Right renal pelvis (tissue), 4 donors: ENCODE results near the gene WDR87. TPM values are rescaled to one million over a fixed set of nuclear protein-coding genes. Genes with fewer than 3 reads are reported as not detected.
A peak's percentile ranks its signal among the peaks of the same experiment; 100 is the strongest.
"Not testable (repeated sequence)": the region's sequence is repeated elsewhere in the genome, so short reads cannot be mapped to it uniquely, and the experiment has no call there.

Experiments used
- DNase-seq, 4 donors: peaks; one replicate each; pipeline ENCODE4 v3.0.0-alpha.2; 2013; ENCODE audit warnings: low read depth in 4 of 4, low spot score in 3 of 4, missing footprints in 1 of 4
- polyA plus RNA-seq, 4 donors: library from polyadenylated mRNA; unstranded; fragments of 120-200 nt; gene quantifications; one replicate each; pipeline ENCODE4 v1.2.1, GENCODE V29; 2013; ENCODE audit not compliant: insufficient read length in 4 of 4

Gene WDR87
- polyA plus RNA-seq, 4 donors = 0.01 TPM; not detected in 3

GRCh38 chr19:37931881-37932655, 25.7 kb upstream of the WDR87 start:
- DNase-seq = peak in 3 of 4 donors; percentile 69 to 83 (median 80)

DNA sequence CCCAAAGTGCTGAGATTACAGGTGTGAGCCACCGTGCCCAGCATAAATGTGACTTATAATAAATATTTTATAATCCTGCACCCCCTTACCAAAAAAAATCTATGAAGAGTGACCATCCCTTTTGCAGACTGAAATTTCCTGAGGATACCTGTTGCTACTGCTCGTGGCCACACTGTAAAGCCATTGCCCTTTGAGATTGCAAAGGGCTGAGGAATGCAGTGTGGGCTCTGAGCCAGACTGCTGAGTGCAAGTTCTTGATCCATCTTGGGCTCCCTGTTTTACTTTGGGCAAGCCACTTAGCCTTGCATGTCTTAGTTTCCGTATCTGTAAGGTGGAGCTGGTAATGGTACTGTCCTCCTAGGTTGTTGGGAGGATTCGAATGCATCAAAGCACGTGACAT, 24.0 kb upstream of the WDR87 start:
- no peak for DNase-seq

GRCh38 chr19:37929355-37929923, 23.0 kb upstream of the WDR87 start:
- no peak for DNase-seq

GRCh38 chr19:37928527-37929286, 22.3 kb upstream of the WDR87 start:
- no peak for DNase-seq

DNA sequence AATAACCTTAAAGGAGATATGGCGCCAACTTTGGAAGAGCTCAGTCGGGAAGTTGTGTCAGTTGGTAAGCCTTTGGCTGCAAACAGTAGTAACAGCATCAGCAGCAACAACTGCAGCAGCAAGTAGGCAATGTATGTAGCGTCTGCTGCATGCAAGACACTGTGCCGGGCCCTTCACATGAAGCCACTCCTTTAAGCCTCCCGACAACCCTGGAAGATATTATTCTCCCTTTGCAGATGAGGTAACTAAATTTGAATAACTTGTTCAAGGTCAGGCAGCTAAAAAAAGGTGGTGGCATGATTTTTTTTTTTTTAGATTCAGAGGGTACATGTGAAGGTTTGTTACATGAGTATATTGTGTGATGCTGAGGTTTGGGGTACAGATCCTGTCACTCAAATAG, 20.3 kb upstream of the WDR87 start:
- no peak for DNase-seq

DNA sequence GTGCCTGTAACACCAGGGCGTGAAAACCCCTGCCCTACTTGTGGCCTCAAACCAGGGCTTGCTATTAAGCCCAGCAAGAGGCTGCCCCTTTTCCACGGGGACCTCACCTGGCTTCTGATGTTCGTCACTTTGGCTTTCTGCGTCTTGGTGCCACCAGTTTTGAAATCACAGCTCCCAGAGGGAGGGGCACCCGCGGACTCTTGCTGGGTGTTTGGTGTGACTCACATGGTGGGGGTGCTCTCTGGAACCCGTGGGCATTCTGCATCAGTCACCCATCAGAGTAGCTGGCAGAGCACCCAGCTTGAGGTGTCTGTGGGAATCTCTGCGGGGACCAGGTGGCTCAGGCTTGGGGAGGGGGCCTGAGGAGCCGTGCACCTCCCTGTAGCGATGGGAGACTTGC, 19.9 kb upstream of the WDR87 start:
- no peak for DNase-seq

DNA sequence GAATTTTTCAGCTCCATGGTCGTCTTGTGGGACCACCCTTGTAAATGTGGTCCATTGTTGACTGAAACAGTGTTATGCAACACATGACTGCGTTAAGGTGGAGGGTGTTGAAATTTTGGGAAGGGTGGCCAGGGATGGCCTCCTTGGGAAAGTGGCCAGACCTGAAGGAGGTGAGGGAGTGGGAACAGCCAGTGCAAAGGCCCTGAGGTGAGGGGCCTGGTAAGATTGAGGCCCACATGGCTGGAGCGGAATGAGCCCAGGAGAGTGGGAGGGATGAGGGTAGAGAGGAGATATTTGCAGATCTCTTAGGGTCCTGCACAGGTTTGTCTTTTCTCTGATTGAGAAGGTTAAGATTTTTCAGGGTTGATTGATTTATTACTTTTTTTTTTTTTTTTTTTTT, 18.8 kb upstream of the WDR87 start:
- DNase-seq = no peak

- DNase-seq = not testable (repeated sequence)
Observed at GRCh38 chr19:37924573-37924972, 18.2 kb upstream of the WDR87 start.

DNA sequence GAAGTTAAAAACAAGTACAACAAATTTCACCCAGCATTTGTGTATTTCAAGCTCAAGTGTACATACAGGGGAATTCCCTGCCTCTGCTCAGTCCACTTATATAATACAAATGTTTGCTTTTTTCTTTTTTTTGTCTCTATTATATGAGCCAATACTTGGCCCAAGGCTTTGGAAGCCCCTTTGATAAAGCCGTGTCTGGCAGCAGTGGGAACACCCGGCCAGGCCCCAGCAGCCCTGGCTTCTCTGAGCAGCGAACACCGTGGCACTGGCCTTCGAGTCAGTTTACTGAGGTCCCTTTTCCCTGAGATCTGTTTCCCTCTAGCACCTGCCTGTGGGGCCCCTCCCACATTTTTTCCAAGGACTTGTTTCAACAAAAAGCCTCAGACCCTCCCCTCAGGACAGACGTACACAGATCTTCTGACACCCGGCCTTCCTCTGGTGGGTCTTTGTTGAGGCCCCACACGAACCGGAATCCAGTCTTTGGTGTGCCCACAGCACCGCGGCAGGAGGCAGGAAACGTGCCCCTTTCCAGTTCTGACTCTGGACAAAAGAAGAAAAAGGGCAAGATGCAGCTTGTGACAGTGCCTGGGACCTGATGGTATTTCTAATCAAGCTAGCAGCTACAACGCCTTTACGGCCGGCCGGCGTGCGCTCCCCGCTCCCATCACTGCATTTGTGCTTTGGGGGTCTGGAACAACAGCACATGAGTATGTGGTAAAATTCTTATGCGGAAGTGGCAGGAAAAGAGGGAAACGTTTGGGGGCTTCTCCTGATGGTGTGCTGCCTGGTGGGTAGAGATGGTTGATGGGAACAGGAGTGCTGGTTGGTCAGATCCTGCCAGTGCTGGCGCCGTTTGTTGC, 14.4 kb upstream of the WDR87 start:
- DNase-seq = no peak

- DNase-seq = no peak
Observed at GRCh38 chr19:37914908-37915307, 8.5 kb upstream of the WDR87 start.

- no peak for DNase-seq
Observed at GRCh38 chr19:37909661-37910199, 3.3 kb upstream of the WDR87 start.

- no peak for DNase-seq
Observed at GRCh38 chr19:37907735-37908455, 1.5 kb upstream of the WDR87 start.

DNA sequence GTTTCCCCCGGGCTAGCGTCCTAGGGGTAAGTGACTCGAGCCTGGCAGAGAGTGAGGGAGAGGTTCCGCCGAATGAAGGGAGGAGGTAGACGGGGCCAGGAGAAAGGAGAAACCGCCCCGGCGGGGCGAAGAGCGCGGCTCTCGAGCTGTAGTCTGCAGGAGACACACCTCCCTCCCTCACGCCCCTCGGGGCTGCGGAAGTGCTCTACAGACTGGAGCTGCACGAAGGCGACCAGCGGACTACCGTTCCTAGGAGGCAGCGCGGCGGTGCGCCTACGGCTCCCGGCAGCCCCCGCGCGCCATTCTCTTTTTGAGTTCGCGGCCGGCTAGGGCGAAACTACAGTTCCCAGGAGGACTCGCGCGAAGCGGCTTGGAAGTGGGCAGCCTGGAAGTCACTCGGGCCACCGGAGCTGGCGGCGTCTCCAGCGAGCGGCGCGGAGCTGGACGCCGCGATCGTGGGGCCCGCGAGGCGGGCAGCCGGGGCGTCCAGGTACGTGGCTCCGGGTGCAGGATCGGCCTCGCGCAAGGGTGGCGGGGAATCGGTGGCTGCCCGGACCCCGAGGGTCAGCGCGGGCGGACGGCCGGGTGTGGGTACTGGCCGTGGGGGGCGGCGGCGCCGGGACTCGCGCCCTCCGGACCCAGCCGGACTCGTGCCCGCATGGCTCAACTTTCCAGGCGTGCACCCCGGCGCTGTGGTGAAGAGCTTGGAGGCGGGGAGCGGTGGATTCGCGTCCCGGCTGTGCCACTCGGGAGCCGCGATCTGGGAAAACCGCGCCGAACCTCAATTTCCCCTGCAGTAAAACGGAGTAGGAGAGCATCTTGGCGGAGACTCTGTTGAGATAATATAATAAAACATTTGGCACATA, 708 bp upstream of the WDR87 start, which contains the start of gene SIPA1L3:
SIPA1L3 (plus strand) TSS at position 340 of the 866 bp plus-strand sequence. CDS start 174,358 bp downstream, outside the sequence.
- DNase-seq = peak; percentile 90 to 94 (median 93)

DNA sequence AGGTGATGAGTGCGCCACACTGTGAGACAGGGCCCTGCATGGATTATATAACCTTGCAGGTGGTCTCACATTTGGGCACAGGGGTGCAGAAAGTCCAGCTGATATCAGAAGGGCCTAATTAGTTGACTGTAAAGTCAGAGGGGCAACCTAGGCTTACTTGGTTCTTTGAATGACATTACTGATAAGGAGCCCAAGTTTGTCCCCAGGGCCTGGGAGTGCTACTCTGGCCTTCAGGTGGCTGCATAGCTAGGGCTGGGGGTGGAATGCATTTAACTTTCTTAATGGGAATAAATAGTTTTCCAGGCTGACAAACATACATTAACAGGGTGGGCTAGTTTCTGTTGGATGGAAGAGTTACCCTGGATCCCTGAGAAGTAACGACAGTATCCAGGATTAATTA, 3.3 kb downstream of the WDR87 start:
- no peak for DNase-seq

- peak; percentile 60 to 77 (median 68) for DNase-seq
Observed at GRCh38 chr19:37902668-37903067, 3.7 kb downstream of the WDR87 start.

GRCh38 chr19:37899966-37900365, 6.4 kb downstream of the WDR87 start:
- DNase-seq = no peak

DNA sequence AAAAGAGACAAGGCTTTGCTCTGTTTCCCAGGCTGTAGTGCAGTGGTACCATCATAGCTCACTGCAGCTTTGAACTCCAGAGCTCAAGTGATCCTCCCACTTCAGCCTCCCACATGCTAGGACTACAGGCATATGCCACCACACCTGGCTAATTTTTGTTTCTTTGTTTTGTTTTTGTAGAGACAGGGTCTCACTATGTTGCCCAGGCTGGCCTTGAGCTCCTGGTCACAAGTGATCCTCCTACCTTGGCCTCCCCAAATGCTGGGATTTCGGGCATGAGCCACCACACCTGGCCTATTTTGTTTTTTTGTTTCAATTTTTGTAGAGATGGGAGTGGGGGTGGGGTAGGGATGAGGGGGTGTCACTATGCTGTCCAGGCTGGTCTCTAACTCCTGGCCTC, 6.9 kb downstream of the WDR87 start:
- DNase-seq = no peak

DNA sequence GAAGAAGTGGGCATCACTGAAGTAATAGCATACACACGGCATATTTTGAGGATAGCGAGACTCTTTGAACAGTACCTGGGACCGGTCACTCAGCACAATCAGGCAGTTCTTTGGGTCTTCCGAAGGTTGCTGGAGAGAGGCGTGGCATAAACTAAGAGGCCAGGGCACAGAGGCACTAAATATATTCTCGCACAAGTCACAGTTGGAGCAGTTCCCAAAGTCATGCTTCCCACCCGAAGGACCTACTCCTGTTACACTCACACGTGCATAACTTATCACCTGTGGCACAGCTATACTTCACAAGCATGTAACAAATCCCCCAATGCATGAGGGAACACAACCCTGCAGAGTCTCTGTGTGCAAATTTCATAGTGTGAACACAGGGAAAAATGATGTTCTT, 10.2 kb downstream of the WDR87 start:
- no peak for DNase-seq
